HT-29 (cell line): ENCODE results near the gene LRTM1. TPM values are rescaled to one million over a fixed set of nuclear protein-coding genes. Genes with fewer than 3 reads are reported as not detected.

Experiments
- DNase-seq: peaks from one replicate; pipeline ENCODE4 v3.0.0-alpha.2; 2015; ENCODE audit warnings: low spot score
- total RNA-seq: library from RNA; depleted of rRNA; stranded (reverse); fragments of >200 nt; shearing (Covaris generic); gene quantifications from 2 replicates; pipeline ENCODE4 v1.2.3, GENCODE V29; 2014; rRNA removed

LRTM1 gene
- total RNA-seq: not detected in 2 replicates

- no peak for DNase-seq
These were observed at the start of gene LRTM1 for GRCh38 chr3:54928046-54928770. TSS of gene LRTM1 (minus strand) at chr3:54928059. CDS start at chr3:54927911, 148 bp downstream.

- DNase-seq: no peak
These were observed 49.6 kb upstream of the LRTM1 start for GRCh38 chr3:54977439-54977838.

- no peak for DNase-seq
These were observed 43.0 kb upstream of the LRTM1 start for GRCh38 chr3:54970895-54971294.

GRCh38 chr3:54969652-54970051 is 41.8 kb upstream of the LRTM1 start:
- no peak for DNase-seq

GRCh38 chr3:54968546-54969172 is 40.8 kb upstream of the LRTM1 start:
- DNase-seq: no peak

GRCh38 chr3:54967731-54968161 is 39.9 kb upstream of the LRTM1 start:
- DNase-seq: no peak

GRCh38 chr3:54966979-54967378 is 39.1 kb upstream of the LRTM1 start:
- DNase-seq: no peak

GRCh38 chr3:54965746-54966145 is 37.9 kb upstream of the LRTM1 start:
- no peak for DNase-seq

GRCh38 chr3:54964081-54964480 is 36.2 kb upstream of the LRTM1 start:
- DNase-seq: no peak

GRCh38 chr3:54963641-54964040 is 35.8 kb upstream of the LRTM1 start:
- no peak for DNase-seq

GRCh38 chr3:54962200-54962599 is 34.3 kb upstream of the LRTM1 start:
- no peak for DNase-seq

GRCh38 chr3:54960701-54961100 is 32.8 kb upstream of the LRTM1 start:
- DNase-seq: no peak

- no peak for DNase-seq
These were observed 32.2 kb upstream of the LRTM1 start for GRCh38 chr3:54960082-54960481.

GRCh38 chr3:54957711-54958110 is 29.9 kb upstream of the LRTM1 start:
- no peak for DNase-seq

GRCh38 chr3:54955941-54956340 is 28.1 kb upstream of the LRTM1 start:
- DNase-seq: no peak

- no peak for DNase-seq
These were observed 27.6 kb upstream of the LRTM1 start for GRCh38 chr3:54955496-54955895.

- DNase-seq: no peak
These were observed 26.7 kb upstream of the LRTM1 start for GRCh38 chr3:54954521-54954920.

- DNase-seq: no peak
These were observed 26.2 kb upstream of the LRTM1 start for GRCh38 chr3:54954022-54954421.

- peak; percentile 3 for DNase-seq
These were observed 23.5 kb upstream of the LRTM1 start for GRCh38 chr3:54951405-54951804.

- DNase-seq: no peak
These were observed 22.6 kb upstream of the LRTM1 start for GRCh38 chr3:54950391-54951003.

- no peak for DNase-seq
These were observed 21.7 kb upstream of the LRTM1 start for GRCh38 chr3:54949491-54950044.

- DNase-seq: no peak
These were observed 14.0 kb upstream of the LRTM1 start for GRCh38 chr3:54941690-54942362.
